PFSK-1 (cell line): ENCODE data around the gene ZNF490.

Experiments used
- FOXP2 ChIP-seq: optimal IDR thresholded peaks from 2 replicates; pipeline ENCODE3; 2011; ENCODE audit warnings: borderline replicate concordance, control low read depth, inconsistent platforms; ENCODE audit not compliant: insufficient read depth; ENCODE audit errors: extremely low read length, extremely low read depth
- POLR2AphosphoS5 ChIP-seq: IDR thresholded peaks from 2 replicates; pipeline ENCODE4 v1.6.1; 2012; ENCODE audit warnings: low read depth, mild to moderate bottlenecking, control low read depth, low read length, moderate library complexity
- SIN3A ChIP-seq: IDR thresholded peaks from 2 replicates; pipeline ENCODE4 v1.6.1; 2012; ENCODE audit warnings: mild to moderate bottlenecking, low read length, moderate library complexity, borderline replicate concordance; ENCODE audit not compliant: insufficient read depth
- TAF1 ChIP-seq: IDR thresholded peaks from 2 replicates; pipeline ENCODE4 v1.6.1; 2012; ENCODE audit warnings: low read length, control low read depth, borderline replicate concordance; ENCODE audit not compliant: insufficient read depth
- TF ChIP-seq, protein P1 (sequence below), 2 experiments: IDR thresholded peaks; 2 replicates each; pipeline versions ENCODE4 v1.6.1 to v1.8.0; 2011 to 2012; ENCODE audit warnings: low read depth in 2 of 2, low read length in 2 of 2, control low read depth in 1 of 2, inconsistent platforms in 1 of 2, mild to moderate bottlenecking in 1 of 2, moderate library complexity in 1 of 2; ENCODE audit not compliant: insufficient read depth in 1 of 2

DNA sequence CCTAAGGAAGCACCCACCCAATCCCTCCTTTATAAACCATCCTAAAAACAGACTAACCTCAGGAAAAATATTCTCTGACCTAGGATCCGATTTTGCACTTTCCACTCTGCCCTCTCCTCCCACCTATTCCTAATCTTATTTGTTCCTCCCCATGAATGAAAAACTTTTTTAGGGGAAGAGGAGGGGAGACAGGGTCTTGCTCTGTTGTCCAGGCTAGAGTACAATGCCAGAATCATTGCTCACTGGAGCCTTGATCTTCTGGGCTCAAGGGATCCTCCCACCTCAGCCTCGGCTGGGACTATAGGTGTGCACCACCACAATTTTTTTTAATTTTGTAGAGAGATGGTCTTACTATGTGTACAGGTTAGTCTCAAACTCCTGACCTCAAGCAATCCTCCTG, 63.7 kb downstream of the ZNF490 start:
- TF ChIP-seq, protein P1, sequence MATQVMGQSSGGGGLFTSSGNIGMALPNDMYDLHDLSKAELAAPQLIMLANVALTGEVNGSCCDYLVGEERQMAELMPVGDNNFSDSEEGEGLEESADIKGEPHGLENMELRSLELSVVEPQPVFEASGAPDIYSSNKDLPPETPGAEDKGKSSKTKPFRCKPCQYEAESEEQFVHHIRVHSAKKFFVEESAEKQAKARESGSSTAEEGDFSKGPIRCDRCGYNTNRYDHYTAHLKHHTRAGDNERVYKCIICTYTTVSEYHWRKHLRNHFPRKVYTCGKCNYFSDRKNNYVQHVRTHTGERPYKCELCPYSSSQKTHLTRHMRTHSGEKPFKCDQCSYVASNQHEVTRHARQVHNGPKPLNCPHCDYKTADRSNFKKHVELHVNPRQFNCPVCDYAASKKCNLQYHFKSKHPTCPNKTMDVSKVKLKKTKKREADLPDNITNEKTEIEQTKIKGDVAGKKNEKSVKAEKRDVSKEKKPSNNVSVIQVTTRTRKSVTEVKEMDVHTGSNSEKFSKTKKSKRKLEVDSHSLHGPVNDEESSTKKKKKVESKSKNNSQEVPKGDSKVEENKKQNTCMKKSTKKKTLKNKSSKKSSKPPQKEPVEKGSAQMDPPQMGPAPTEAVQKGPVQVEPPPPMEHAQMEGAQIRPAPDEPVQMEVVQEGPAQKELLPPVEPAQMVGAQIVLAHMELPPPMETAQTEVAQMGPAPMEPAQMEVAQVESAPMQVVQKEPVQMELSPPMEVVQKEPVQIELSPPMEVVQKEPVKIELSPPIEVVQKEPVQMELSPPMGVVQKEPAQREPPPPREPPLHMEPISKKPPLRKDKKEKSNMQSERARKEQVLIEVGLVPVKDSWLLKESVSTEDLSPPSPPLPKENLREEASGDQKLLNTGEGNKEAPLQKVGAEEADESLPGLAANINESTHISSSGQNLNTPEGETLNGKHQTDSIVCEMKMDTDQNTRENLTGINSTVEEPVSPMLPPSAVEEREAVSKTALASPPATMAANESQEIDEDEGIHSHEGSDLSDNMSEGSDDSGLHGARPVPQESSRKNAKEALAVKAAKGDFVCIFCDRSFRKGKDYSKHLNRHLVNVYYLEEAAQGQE (IDR thresholded peaks at IDR 0.05; ENCODE audit: insufficient read depth in 1 of 2, low read depth in 2 of 2, low read length in 2 of 2) = no peak
- no peak for TF ChIP-seq POLR2AphosphoS5
- no peak for TF ChIP-seq SIN3A
- TF ChIP-seq FOXP2 = no peak
- no peak for TF ChIP-seq TAF1
